ENCODE data around the gene RIIAD1.

The RIIAD1 gene

GRCh38 chr1:151762941-151763921 lies 41.9 kb downstream of the RIIAD1 start, which contains the start of gene MRPL9 (continued):
- peak; percentile 68; the same call in 1 of the 2 replicates for TF ChIP-seq ZNF692 (tag by site-specific recombination; IDR thresholded peaks at IDR 0.05)
- no peak for TF ChIP-seq ZNF155 (tag by site-specific recombination; IDR thresholded peaks at IDR 0.05)
- no peak for TF ChIP-seq ZNF677 (tag by site-specific recombination; IDR thresholded peaks at IDR 0.05)
- peak; percentile 43; the same call in 1 of the 2 replicates for TF ChIP-seq PRDM10 (tag by site-specific recombination; IDR thresholded peaks at IDR 0.05)
- TF ChIP-seq SCRT2 (tag by site-specific recombination; IDR thresholded peaks at IDR 0.05): no peak
- TF ChIP-seq ZSCAN23 (tag by site-specific recombination; IDR thresholded peaks at IDR 0.05): no peak
- TF ChIP-seq ZNF791 (tag by site-specific recombination; IDR thresholded peaks at IDR 0.05): no peak
- TF ChIP-seq GFI1B (tag by site-specific recombination; IDR thresholded peaks at IDR 0.05): no peak
- peak; percentile 52; the same call in 1 of the 2 replicates for TF ChIP-seq ZBTB8A (tag by site-specific recombination; IDR thresholded peaks at IDR 0.05)
- no peak for TF ChIP-seq ZNF670 (tag by site-specific recombination; IDR thresholded peaks at IDR 0.05; ENCODE audit: low read depth)
- TF ChIP-seq OSR2 (tag by site-specific recombination; IDR thresholded peaks at IDR 0.05): no peak
- peak; percentile 77 for TF ChIP-seq ZSCAN30 (tag by site-specific recombination; IDR thresholded peaks at IDR 0.05)
- TF ChIP-seq ZBTB26 (tag by site-specific recombination; optimal IDR thresholded peaks at IDR 0.05): peak; percentile 47
- TF ChIP-seq OVOL3 (tag by site-specific recombination; IDR thresholded peaks at IDR 0.05): peak; percentile 41; the same call in 1 of the 2 replicates
- TF ChIP-seq ZNF792 (tag by site-specific recombination; IDR thresholded peaks at IDR 0.05): no peak
- TF ChIP-seq ZNF843 (tag by site-specific recombination; IDR thresholded peaks at IDR 0.05): no peak; the same call in 1 of the 2 replicates
- no peak for TF ChIP-seq MEIS1 (CRISPR knock-in tag; IDR thresholded peaks at IDR 0.05; ENCODE audit: borderline replicate concordance)
- no peak for TF ChIP-seq ZNF555 (tag by site-specific recombination; conservative IDR thresholded peaks at IDR 0.05)
- no peak for TF ChIP-seq ZNF423 (tag by site-specific recombination; IDR thresholded peaks at IDR 0.05)
- TF ChIP-seq ZNF600 (tag by site-specific recombination; IDR thresholded peaks at IDR 0.05): peak; percentile 50; the same call in 1 of the 2 replicates
- TF ChIP-seq RBAK (tag by site-specific recombination; IDR thresholded peaks at IDR 0.05): no peak
- TF ChIP-seq ZNF571 (tag by site-specific recombination; IDR thresholded peaks at IDR 0.05): no peak
- no peak for TF ChIP-seq ELK4 (IDR thresholded peaks at IDR 0.05; ENCODE audit: borderline replicate concordance, low read depth, low read length)
- no peak for TF ChIP-seq ZNF433 (tag by site-specific recombination; IDR thresholded peaks at IDR 0.05; ENCODE audit: low read depth)
- peak; percentile 73 for TF ChIP-seq ZNF501 (tag by site-specific recombination; IDR thresholded peaks at IDR 0.05)
- TF ChIP-seq ZNF239 (tag by site-specific recombination; IDR thresholded peaks at IDR 0.05): no peak
- TF ChIP-seq ZNF366 (tag by site-specific recombination; conservative IDR thresholded peaks at IDR 0.05): peak; percentile 43; the same call in 1 of the 2 replicates
- peak; percentile 79 for TF ChIP-seq ZBTB17 (tag by site-specific recombination; IDR thresholded peaks at IDR 0.05)
- no peak for TF ChIP-seq ZNF138 (tag by site-specific recombination; IDR thresholded peaks at IDR 0.05; ENCODE audit: borderline replicate concordance)
- TF ChIP-seq ZNF416 (tag by site-specific recombination; IDR thresholded peaks at IDR 0.05): no peak
- peak; percentile 99 for TF ChIP-seq ZNF335 (tag by site-specific recombination; conservative IDR thresholded peaks at IDR 0.05)
- TF ChIP-seq SETDB1 (IDR thresholded peaks at IDR 0.05; ENCODE audit: insufficient read length, low read length): no peak
- no peak for TF ChIP-seq ZNF580 (tag by site-specific recombination; IDR thresholded peaks at IDR 0.05)
